B cell (primary cell): ENCODE measurements around the gene SEMA7A. TPM values are rescaled to one million over a fixed set of nuclear protein-coding genes. Genes with fewer than 3 reads are reported as not detected.

Source experiments
- ATAC-seq: fragments of 200-7000 bp; cut with Tn5 transposase; one replicate; pipeline ENCODE4 v1.10.0; 2021; ENCODE audit warnings: low read depth, mild to moderate bottlenecking, moderate number of reproducible peaks, moderate library complexity
- CTCF ChIA-PET: fragments of 350-600 bp; sonication (Branson Sonifier 250); formaldehyde crosslinking; loops from one replicate; lab custom pipeline; 2021; ENCODE audit warnings: antibody characterized with exemption, inconsistent platforms; lab: Charles Lee
- POLR2A ChIA-PET: fragments of 350-600 bp; sonication (Branson Sonifier 250); formaldehyde crosslinking; loops from one replicate; lab custom pipeline; 2021; ENCODE audit warnings: antibody characterized with exemption; lab: Charles Lee
- DNase-seq: peaks from one replicate; pipeline ENCODE4 v3.0.0; 2013
- H2AFZ ChIP-seq: 2 replicates; pipeline ENCODE4 v1.6.1; 2012; ENCODE audit warnings: mild to moderate bottlenecking, low read depth, low read length; ENCODE audit not compliant: insufficient read depth, poor library complexity, severe bottlenecking
- H3K27ac ChIP-seq, 2 donors: 1 replicate in 1 of 2; 2 replicates in 1 of 2; pipeline ENCODE4 v1.5.1; 2012 to 2013; ENCODE audit warnings: low read length in 2 of 2, mild to moderate bottlenecking in 2 of 2, moderate library complexity in 1 of 2
- H3K27me3 ChIP-seq, 4 experiments: fragments of 200-600 bp in 1 of 4; sonication (generic) in 1 of 4; replicated peaks in 1 of 4; 1 replicate in 2 of 4; 2 replicates in 2 of 4; pipeline versions ENCODE4 v1.6.1 to v1.7.0; 2013 to 2016; ENCODE audit warnings: low read length in 3 of 4, mild to moderate bottlenecking in 2 of 4, mixed read lengths in 1 of 4, moderate library complexity in 1 of 4; ENCODE audit not compliant: insufficient read depth in 4 of 4, control insufficient read depth in 3 of 4; ENCODE audit errors: control extremely low read depth in 1 of 4
- H3K36me3 ChIP-seq, 2 experiments: replicated peaks in 1 of 2; 1 replicate in 1 of 2; 2 replicates in 1 of 2; pipeline versions ENCODE4 v1.6.1 to v1.7.1; 2013; ENCODE audit warnings: low read length in 1 of 2; ENCODE audit not compliant: insufficient read depth in 2 of 2, control insufficient read depth in 1 of 2; ENCODE audit errors: control extremely low read depth in 1 of 2, extremely low read depth in 1 of 2
- H3K4me1 ChIP-seq, 2 donors: fragments of 200-600 bp in 1 of 2; sonication (generic) in 1 of 2; 1 replicate in 1 of 2; 2 replicates in 1 of 2; pipeline versions ENCODE4 v1.5.1 to v1.6.1; 2013 to 2017; ENCODE audit warnings: low read length in 2 of 2; ENCODE audit not compliant: control insufficient read depth in 2 of 2, insufficient read depth in 2 of 2
- H3K4me2 ChIP-seq: replicated peaks from 2 replicates; pipeline ENCODE3; 2012; ENCODE audit warnings: mild to moderate bottlenecking, low read depth, low read length; ENCODE audit not compliant: poor library complexity, severe bottlenecking
- H3K4me3 ChIP-seq, 5 experiments: fragments of 200-600 bp in 1 of 5; sonication (generic) in 1 of 5; 1 replicate in 3 of 5; 2 replicates in 2 of 5; pipeline versions ENCODE4 v1.5.1 to v1.7.0; 2011 to 2016; ENCODE audit warnings: low read length in 4 of 5, mild to moderate bottlenecking in 4 of 5, low read depth in 2 of 5, control low read depth in 1 of 5, moderate library complexity in 1 of 5; ENCODE audit not compliant: insufficient read depth in 1 of 5; ENCODE audit errors: control extremely low read depth in 1 of 5, extremely low read depth in 1 of 5
- H3K79me2 ChIP-seq: fragments of 200-600 bp; sonication (generic); one replicate; pipeline ENCODE4 v1.6.0; 2016; ENCODE audit warnings: low read length; ENCODE audit not compliant: control insufficient read depth, insufficient read depth
- H3K9ac ChIP-seq: fragments of 200-600 bp; sonication (generic); 2 replicates; pipeline ENCODE4 v1.6.1; 2017; ENCODE audit warnings: mild to moderate bottlenecking, low read length, moderate library complexity
- H3K9me3 ChIP-seq, 3 donors: one replicate each; pipeline versions ENCODE4 v1.6.1 to v1.7.1; 2013; ENCODE audit warnings: low read length in 2 of 3; ENCODE audit not compliant: control insufficient read depth in 2 of 3, insufficient read depth in 1 of 3; ENCODE audit errors: control extremely low read depth in 1 of 3
- H4K20me1 ChIP-seq: 2 replicates; pipeline ENCODE4 v1.6.0; 2012; ENCODE audit warnings: mild to moderate bottlenecking, low read length; ENCODE audit not compliant: insufficient read depth, control insufficient read depth, poor library complexity, severe bottlenecking
- H3K27ac Mint-ChIP-seq: one replicate; pipeline ENCODE4 v1.8.0; 2021; ENCODE audit warnings: mixed read lengths
- H3K27me3 Mint-ChIP-seq: one replicate; pipeline ENCODE4 v1.8.0; 2021; ENCODE audit warnings: mixed read lengths
- H3K4me1 Mint-ChIP-seq: one replicate; pipeline ENCODE4 v1.8.0; 2021; ENCODE audit warnings: mixed read lengths
- H3K4me3 Mint-ChIP-seq: one replicate; pipeline ENCODE4 v1.8.0; 2021; ENCODE audit warnings: mixed read lengths
- H3K9me3 Mint-ChIP-seq: one replicate; pipeline ENCODE4 v1.8.0; 2022; ENCODE audit warnings: mixed read lengths; ENCODE audit not compliant: insufficient read depth
- CTCF ChIP-seq: fragments of 200-600 bp; IDR thresholded peaks from one replicate; pipeline ENCODE4 v1.8.0; 2022; ENCODE audit warnings: antibody characterized with exemption, mild to moderate bottlenecking
- EZH2 ChIP-seq: IDR thresholded peaks from 2 replicates; pipeline ENCODE4 v1.6.1; 2012; ENCODE audit warnings: borderline replicate concordance, low read depth, mild to moderate bottlenecking, moderate library complexity, low read length; ENCODE audit not compliant: insufficient read depth, poor library complexity, severe bottlenecking
- WGBS: methylation state at CpG from one replicate; pipeline ENCODE4 v1.1.5; 2013; ENCODE audit warnings: missing lambda C conversion rate; ENCODE audit not compliant: insufficient coverage; 5-methylcytosine and 5-hydroxymethylcytosine counted together
- intact Hi-C: fragments of 100-400 bp; cut with micrococcal nuclease; formaldehyde crosslinking; loops from one replicate; pipeline ENCODE4 v1.10.0; 2022
- polyA plus RNA-seq: library from polyadenylated mRNA; depleted of rRNA; stranded (reverse); fragments of >200 nt; gene quantifications from 2 replicates; pipeline ENCODE4 v1.2.3, GENCODE V29; 2012
- total RNA-seq, 2 donors: library from RNA; stranded (reverse); fragments of 120-200 nt in 1 of 2; gene quantifications; 1 replicate in 1 of 2; 2 replicates in 1 of 2; pipeline versions ENCODE4 v1.2.3 to v1.2.4, GENCODE V29; 2013 to 2022

SEMA7A gene
- total and polyA plus RNA-seq, 2 donors (not counting 1 experiment from before 2014, with no cell fraction given): 42.0 to 44.2 TPM

- H3K9me3 Mint-ChIP-seq: no peaks in the 10 kb centered on the region
- Histone ChIP-seq H3K4me1 (peaks cover 91 to 100% of the 10 kb centered on the region in 2 donors), H3K4me3 (no peak overlapping the region), H3K4me2 (peak overlapping the region; percentile 9), H4K20me1 (peaks cover 83% of the 10 kb centered on the region), H3K79me2 (peaks cover 100% of the 10 kb centered on the region), H3K9me3 (no peaks in the 10 kb centered on the region), H3K27me3 (no peaks in the 10 kb centered on the region), H3K36me3 (peaks cover 0 to 29% of the 10 kb centered on the region in 2 experiments), H3K27ac (peak overlapping the region in 1 of 2 donors; percentile 9), H3K9ac (no peak overlapping the region), H2AFZ (no peak overlapping the region)
- peaks cover 98% of the 10 kb centered on the region for H3K4me1 Mint-ChIP-seq
- DNase-seq (no peak), ATAC-seq (no peak)
- POLR2A ChIA-PET: interaction anchor here (0.6 to 2.6 kb wide), 3 partner anchors 24 to 35 kb away, joined by 4 to 12 read pairs (median 4); no protein-coding TSS in a partner anchor
- peak overlapping the region; percentile 20 for H3K4me3 Mint-ChIP-seq
- intact Hi-C loops: no loop called here
- WGBS: 85% methylated on average over 10 of the region's 10 CpGs
- H3K27me3 Mint-ChIP-seq: no peaks in the 10 kb centered on the region
- H3K27ac Mint-ChIP-seq: peak overlapping the region; percentile 82
- TF ChIP-seq EZH2 (no peak), CTCF (no peak)
- CTCF ChIA-PET: interaction anchor here (1.0 to 26.1 kb wide), 4 partner anchors 14 to 47 kb away, joined by 4 to 855 read pairs (median 46); no protein-coding TSS in a partner anchor
Observed at GRCh38 chr15:74426404-74427281, 7.1 kb downstream of the SEMA7A start.

GRCh38 chr15:74425630-74426029 is 8.1 kb downstream of the SEMA7A start:
- no peaks in the 10 kb centered on the region for H3K9me3 ChIP-seq
- H3K9me3 Mint-ChIP-seq: no peaks in the 10 kb centered on the region
- 48% methylated on average over 5 of the region's 7 CpGs for WGBS
- ATAC-seq (no peak), DNase-seq (no peak)
- H3K4me1 ChIP-seq: peaks cover 91 to 100% of the 10 kb centered on the region in 2 donors
- H3K4me3 ChIP-seq: no peak overlapping the region
- no peaks in the 10 kb centered on the region for H3K27me3 Mint-ChIP-seq
- H3K79me2 ChIP-seq: peaks cover 100% of the 10 kb centered on the region
- H3K4me2 ChIP-seq: peak overlapping the region; percentile 33
- H3K27me3 ChIP-seq: no peaks in the 10 kb centered on the region
- no peak overlapping the region for H2AFZ ChIP-seq
- H3K36me3 ChIP-seq: peaks cover 0 to 29% of the 10 kb centered on the region in 2 experiments
- CTCF ChIA-PET: interaction anchor here (5.0 to 26.1 kb wide), 3 partner anchors 15 to 46 kb away, joined by 26 to 855 read pairs (median 66); no protein-coding TSS in a partner anchor
- no peak for TF ChIP-seq EZH2
- H4K20me1 ChIP-seq: peaks cover 83% of the 10 kb centered on the region
- H3K9ac ChIP-seq: no peak overlapping the region
- peak overlapping the region; percentile 60 for H3K4me3 Mint-ChIP-seq
- intact Hi-C loops: no loop called here
- H3K27ac ChIP-seq: peak overlapping the region in 1 of 2 donors; percentile 35
- H3K4me1 Mint-ChIP-seq: peaks cover 98% of the 10 kb centered on the region
- peak overlapping the region; percentile 91 for H3K27ac Mint-ChIP-seq
- POLR2A ChIA-PET: no interaction called here
